Lower leg skin (tissue), 4 donors: Measurements from ENCODE around the gene KRTAP3-3. TPM values are rescaled to one million over a fixed set of nuclear protein-coding genes. Genes with fewer than 3 reads are reported as not detected.
"Not testable (repeated sequence)": the region's sequence is repeated elsewhere in the genome, so short reads cannot be mapped to it uniquely, and the experiment has no call there.

Experiments used
- DNase-seq, 2 donors: peaks; one replicate each; pipeline ENCODE4 v3.0.0-alpha.2; 2019; ENCODE audit warnings: low spot score in 2 of 2
- H3K4me3 ChIP-seq: fragments of 200-600 bp; sonication (generic); 2 replicates; pipeline ENCODE4 v1.5.1; 2017; ENCODE audit warnings: mild to moderate bottlenecking, low read depth; ENCODE audit not compliant: poor library complexity, severe bottlenecking
- CTCF ChIP-seq, 3 donors: fragments of 450-650 bp; IDR thresholded peaks; one replicate each; pipeline ENCODE4 v1.5.1; 2016; ENCODE audit warnings: antibody characterized with exemption in 3 of 3, mild to moderate bottlenecking in 3 of 3, moderate library complexity in 2 of 3
- POLR2A ChIP-seq, 2 donors: fragments of 450-650 bp; IDR thresholded peaks; one replicate each; pipeline ENCODE4 v1.6.1; 2016 to 2017; ENCODE audit warnings: antibody characterized with exemption in 2 of 2, mild to moderate bottlenecking in 1 of 2, moderate library complexity in 1 of 2
- WGBS, 2 donors: methylation state at CpG; one replicate each; pipeline ENCODE4 v1.1.5; 2018; 5-methylcytosine and 5-hydroxymethylcytosine counted together
- intact Hi-C: fragments of 100-400 bp; cut with DNase I; formaldehyde crosslinking; loops from one replicate; pipeline ENCODE4 v1.15.0; 2023; ENCODE audit warnings: low total_unique reads
- total RNA-seq, 4 donors: library from RNA; depleted of rRNA; stranded (reverse); fragments of >200 nt; gene quantifications; one replicate each; pipeline ENCODE4 v1.1.0, GENCODE V29; 2016

The KRTAP3-3 gene
- total RNA-seq, 4 donors from 2014 or later, result 11.6 TPM; not detected in 3

- no peak overlapping the region for H3K4me3 ChIP-seq
- TF ChIP-seq CTCF (IDR thresholded peaks at IDR 0.05), result no peak
- intact Hi-C loops, result no loop called here
- 44 to 50% methylated on average over 5 of the region's 5 CpGs for WGBS, 2 donors
- DNase-seq, result no peak
Measured at GRCh38 chr17:41002814-41003213, 8.8 kb upstream of the KRTAP3-3 start.

- intact Hi-C loops, result no loop called here
- TF ChIP-seq CTCF (IDR thresholded peaks at IDR 0.05), result no peak
- TF ChIP-seq POLR2A (IDR thresholded peaks at IDR 0.05), result no peak
- 90 to 91% methylated on average over 4 of the region's 4 CpGs for WGBS, 2 donors
- H3K4me3 ChIP-seq, result no peak overlapping the region
- no peak for DNase-seq
Measured at GRCh38 chr17:41001795-41002194, 7.8 kb upstream of the KRTAP3-3 start.

GRCh38 chr17:40999563-40999962 lies 5.6 kb upstream of the KRTAP3-3 start, which contains the start of gene KRTAP3-2:
KRTAP3-2 (minus strand) TSS chr17:40999906; CDS start chr17:40999853, 53 bp downstream.
- intact Hi-C loops, result not testable (repeated sequence)
- 90 to 92% methylated on average over 6 of the region's 6 CpGs for WGBS, 2 donors

GRCh38 chr17:40997361-40997760 lies 3.4 kb upstream of the KRTAP3-3 start:
- intact Hi-C loops, result no loop called here
- TF ChIP-seq CTCF (IDR thresholded peaks at IDR 0.05) (no peak), POLR2A (IDR thresholded peaks at IDR 0.05) (no peak)
- H3K4me3 ChIP-seq, result no peak overlapping the region
- 58 to 66% methylated on average over 2 of the region's 2 CpGs for WGBS, 2 donors
- DNase-seq, result no peak

More at GRCh38 chr17:40999563-40999962, 5.6 kb upstream of the KRTAP3-3 start, which contains the start of gene KRTAP3-2:
- not testable (repeated sequence) for DNase-seq, H3K4me3 ChIP-seq

- H3K4me3 ChIP-seq, result no peak overlapping the region
- DNase-seq, result no peak
- intact Hi-C loops, result no loop called here
- TF ChIP-seq CTCF (IDR thresholded peaks at IDR 0.05) (no peak), POLR2A (IDR thresholded peaks at IDR 0.05) (no peak)
- 79 to 86% methylated on average over 4 of the region's 4 CpGs for WGBS, 2 donors
Measured at GRCh38 chr17:40996829-40997228, 2.9 kb upstream of the KRTAP3-3 start.

GRCh38 chr17:40995116-40995515 lies 1.2 kb upstream of the KRTAP3-3 start:
- H3K4me3 ChIP-seq, result no peak overlapping the region
- intact Hi-C loops, result no loop called here
- no peak for TF ChIP-seq CTCF (IDR thresholded peaks at IDR 0.05)
- no peak for TF ChIP-seq POLR2A (IDR thresholded peaks at IDR 0.05)
- DNase-seq, result no peak
- WGBS, 2 donors, result 77 to 86% methylated on average over 1 of the region's 1 CpG
